Measurements from ENCODE around the gene CAPZB.

- no peak for TF ChIP-seq POLR2A (IDR thresholded peaks at IDR 0.05)
- TF ChIP-seq, protein P1, sequence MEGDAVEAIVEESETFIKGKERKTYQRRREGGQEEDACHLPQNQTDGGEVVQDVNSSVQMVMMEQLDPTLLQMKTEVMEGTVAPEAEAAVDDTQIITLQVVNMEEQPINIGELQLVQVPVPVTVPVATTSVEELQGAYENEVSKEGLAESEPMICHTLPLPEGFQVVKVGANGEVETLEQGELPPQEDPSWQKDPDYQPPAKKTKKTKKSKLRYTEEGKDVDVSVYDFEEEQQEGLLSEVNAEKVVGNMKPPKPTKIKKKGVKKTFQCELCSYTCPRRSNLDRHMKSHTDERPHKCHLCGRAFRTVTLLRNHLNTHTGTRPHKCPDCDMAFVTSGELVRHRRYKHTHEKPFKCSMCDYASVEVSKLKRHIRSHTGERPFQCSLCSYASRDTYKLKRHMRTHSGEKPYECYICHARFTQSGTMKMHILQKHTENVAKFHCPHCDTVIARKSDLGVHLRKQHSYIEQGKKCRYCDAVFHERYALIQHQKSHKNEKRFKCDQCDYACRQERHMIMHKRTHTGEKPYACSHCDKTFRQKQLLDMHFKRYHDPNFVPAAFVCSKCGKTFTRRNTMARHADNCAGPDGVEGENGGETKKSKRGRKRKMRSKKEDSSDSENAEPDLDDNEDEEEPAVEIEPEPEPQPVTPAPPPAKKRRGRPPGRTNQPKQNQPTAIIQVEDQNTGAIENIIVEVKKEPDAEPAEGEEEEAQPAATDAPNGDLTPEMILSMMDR (IDR thresholded peaks at IDR 0.05), result no peak
These were observed 30.8 kb downstream of the CAPZB start for GRCh38 chr1:19454265-19455146.
